Measurements from ENCODE around the gene FAM234B. TPM values are rescaled to one million over a fixed set of nuclear protein-coding genes. Genes with fewer than 3 reads are reported as not detected.

Gene FAM234B
- total RNA-seq, 1 donor = 3.3 TPM

DNA sequence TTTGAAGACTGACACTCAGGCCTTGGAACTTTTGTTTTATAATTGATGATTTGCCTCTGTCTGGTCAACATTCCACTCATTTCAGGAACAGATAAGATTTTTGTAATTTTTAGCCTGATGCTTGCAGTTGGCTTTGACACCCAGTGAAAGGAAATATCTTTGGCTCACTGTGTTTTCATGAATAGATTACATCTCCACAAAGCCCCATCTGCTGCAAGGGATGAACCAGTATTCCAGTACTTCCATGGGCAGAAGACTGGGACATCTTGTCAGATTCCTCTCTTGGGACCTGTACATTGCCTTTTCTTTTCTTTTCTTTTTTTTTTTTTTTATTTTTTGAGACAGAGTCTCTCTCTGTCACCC lies 30.9 kb downstream of the FAM234B start:
- no peak for DNase-seq (ENCODE audit: insufficient read length, low spot score, missing footprints)
- Histone ChIP-seq H3K27ac (ENCODE audit: low read depth, low read length) (no peak overlapping the region), H3K9me3 (ENCODE audit: low read depth, low read length) (no peaks in the 10 kb centered on the region), H3K36me3 (ENCODE audit: insufficient read depth, low read length) (peaks cover 13% of the 10 kb centered on the region), H3K4me3 (ENCODE audit: insufficient read depth, low read length) (no peak overlapping the region), H4K20me1 (ENCODE audit: insufficient read depth, low read length) (no peaks in the 10 kb centered on the region), H3K27me3 (ENCODE audit: insufficient read depth, low read length) (no peaks in the 10 kb centered on the region), H3K4me2 (ENCODE audit: insufficient read depth, low read length) (peak overlapping the region; percentile 9), H3K4me1 (ENCODE audit: insufficient read depth, low read length) (peaks cover 9% of the 10 kb centered on the region), H2AFZ (ENCODE audit: low read length) (no peak overlapping the region), H3K79me2 (ENCODE audit: insufficient read depth, low read length) (no peaks in the 10 kb centered on the region)
- TF ChIP-seq, protein P1, sequence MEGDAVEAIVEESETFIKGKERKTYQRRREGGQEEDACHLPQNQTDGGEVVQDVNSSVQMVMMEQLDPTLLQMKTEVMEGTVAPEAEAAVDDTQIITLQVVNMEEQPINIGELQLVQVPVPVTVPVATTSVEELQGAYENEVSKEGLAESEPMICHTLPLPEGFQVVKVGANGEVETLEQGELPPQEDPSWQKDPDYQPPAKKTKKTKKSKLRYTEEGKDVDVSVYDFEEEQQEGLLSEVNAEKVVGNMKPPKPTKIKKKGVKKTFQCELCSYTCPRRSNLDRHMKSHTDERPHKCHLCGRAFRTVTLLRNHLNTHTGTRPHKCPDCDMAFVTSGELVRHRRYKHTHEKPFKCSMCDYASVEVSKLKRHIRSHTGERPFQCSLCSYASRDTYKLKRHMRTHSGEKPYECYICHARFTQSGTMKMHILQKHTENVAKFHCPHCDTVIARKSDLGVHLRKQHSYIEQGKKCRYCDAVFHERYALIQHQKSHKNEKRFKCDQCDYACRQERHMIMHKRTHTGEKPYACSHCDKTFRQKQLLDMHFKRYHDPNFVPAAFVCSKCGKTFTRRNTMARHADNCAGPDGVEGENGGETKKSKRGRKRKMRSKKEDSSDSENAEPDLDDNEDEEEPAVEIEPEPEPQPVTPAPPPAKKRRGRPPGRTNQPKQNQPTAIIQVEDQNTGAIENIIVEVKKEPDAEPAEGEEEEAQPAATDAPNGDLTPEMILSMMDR (IDR thresholded peaks at IDR 0.05; ENCODE audit: extremely low read depth, low read depth, low read length) = no peak

DNA sequence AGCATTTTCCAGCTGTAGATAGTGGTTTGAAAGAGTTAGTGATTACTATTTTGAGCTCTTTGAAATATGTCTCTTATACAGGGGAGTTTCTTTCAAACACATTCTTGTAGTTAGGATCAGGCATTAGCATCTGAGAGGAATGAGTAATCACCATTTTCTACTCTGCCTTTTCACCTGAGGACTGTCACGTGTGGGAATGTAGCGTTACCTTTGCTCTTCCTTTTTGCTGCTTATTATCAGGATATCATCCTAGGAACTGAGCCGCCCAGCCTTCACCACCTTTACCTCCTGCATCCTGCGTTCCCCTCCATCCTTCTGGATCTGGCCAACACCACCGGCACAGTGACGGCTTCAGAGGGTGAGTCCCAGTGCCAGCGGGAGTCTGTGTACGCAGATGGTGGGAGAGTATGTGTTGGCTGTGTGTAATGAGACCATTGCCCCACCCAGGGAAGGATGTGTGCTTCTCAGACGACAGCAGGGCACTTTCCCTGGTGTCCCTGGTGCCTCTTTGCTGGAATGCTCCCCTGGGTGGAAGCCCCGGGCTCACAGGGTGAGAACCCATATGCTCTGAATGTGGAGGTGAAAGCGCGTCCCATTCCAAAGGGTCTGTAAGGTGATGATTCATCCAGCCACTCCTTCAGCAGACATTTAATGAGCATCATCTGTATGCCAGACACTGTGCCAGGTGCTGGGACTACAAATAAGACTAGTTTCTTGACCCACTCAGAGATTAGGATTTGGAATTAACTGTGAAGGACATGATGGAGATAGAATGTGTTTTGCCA lies 31.8 kb downstream of the FAM234B start:
- H3K4me1 ChIP-seq (ENCODE audit: insufficient read depth, low read length) = peaks cover 9% of the 10 kb centered on the region
- no peak overlapping the region for H3K4me2 ChIP-seq (ENCODE audit: insufficient read depth, low read length)

DNA sequence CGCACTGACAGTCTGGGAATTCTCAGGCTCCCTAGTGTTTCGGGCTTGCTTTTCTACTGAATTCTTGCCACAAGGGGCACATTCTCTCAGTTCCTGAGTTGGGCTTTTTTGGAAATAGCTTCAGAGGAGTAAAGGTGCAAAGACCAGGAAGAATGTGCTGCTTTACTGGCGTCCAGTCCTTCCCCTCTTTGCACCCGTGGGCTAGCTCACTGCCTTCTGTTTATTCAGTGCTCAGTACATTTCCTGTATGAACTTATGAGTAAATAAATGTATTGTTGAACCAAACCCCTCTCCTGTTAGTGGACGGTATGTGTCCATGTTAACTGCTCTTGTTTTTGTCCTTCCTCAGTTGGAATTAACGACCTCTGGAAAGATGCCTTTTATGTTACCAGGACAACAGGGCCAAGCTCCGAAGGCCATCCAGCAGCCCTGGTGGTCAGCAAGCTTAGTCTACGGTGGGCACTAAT lies 35.3 kb downstream of the FAM234B start:
- no peak for DNase-seq (ENCODE audit: insufficient read length, low spot score, missing footprints)

More for the DNA sequence above, 31.8 kb downstream of the FAM234B start:
- Histone ChIP-seq H3K27me3 (ENCODE audit: insufficient read depth, low read length) (no peaks in the 10 kb centered on the region), H3K27ac (ENCODE audit: low read depth, low read length) (no peak overlapping the region), H3K79me2 (ENCODE audit: insufficient read depth, low read length) (no peaks in the 10 kb centered on the region), H3K36me3 (ENCODE audit: insufficient read depth, low read length) (peaks cover 13% of the 10 kb centered on the region), H3K9me3 (ENCODE audit: low read depth, low read length) (no peaks in the 10 kb centered on the region), H3K4me3 (ENCODE audit: insufficient read depth, low read length) (no peak overlapping the region), H4K20me1 (ENCODE audit: insufficient read depth, low read length) (no peaks in the 10 kb centered on the region), H2AFZ (ENCODE audit: low read length) (no peak overlapping the region)
- TF ChIP-seq, protein P1 (IDR thresholded peaks at IDR 0.05; ENCODE audit: extremely low read depth, low read depth, low read length) = no peak
- no peak for DNase-seq (ENCODE audit: insufficient read length, low spot score, missing footprints)

DNA sequence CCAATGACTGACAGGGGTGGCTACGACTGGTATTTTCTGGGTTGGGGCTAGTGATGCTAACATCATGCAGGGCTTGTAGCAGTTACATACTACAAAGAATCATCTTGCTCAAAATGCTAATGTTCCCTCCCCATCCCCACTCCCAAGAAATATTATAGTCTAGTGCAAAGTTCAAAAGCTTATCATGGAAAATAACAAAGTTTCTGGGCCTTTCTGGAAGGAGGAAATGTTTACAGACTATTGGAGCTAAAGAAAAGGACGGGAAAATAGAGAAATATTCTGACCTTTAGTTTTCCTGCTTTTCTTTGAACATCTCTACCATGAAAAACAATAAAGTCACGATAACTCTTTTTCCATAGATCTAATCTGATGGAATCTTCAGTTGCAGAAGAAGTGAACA lies 36.1 kb downstream of the FAM234B start:
- no peak overlapping the region for H3K27ac ChIP-seq (ENCODE audit: low read depth, low read length)
- H3K36me3 ChIP-seq (ENCODE audit: insufficient read depth, low read length) = peaks cover 7% of the 10 kb centered on the region
- H2AFZ ChIP-seq (ENCODE audit: low read length) = no peak overlapping the region
- H3K79me2 ChIP-seq (ENCODE audit: insufficient read depth, low read length) = no peaks in the 10 kb centered on the region
- H3K4me3 ChIP-seq (ENCODE audit: insufficient read depth, low read length) = no peak overlapping the region
- no peak for DNase-seq (ENCODE audit: insufficient read length, low spot score, missing footprints)
- no peaks in the 10 kb centered on the region for H3K9me3 ChIP-seq (ENCODE audit: low read depth, low read length)
- no peaks in the 10 kb centered on the region for H3K27me3 ChIP-seq (ENCODE audit: insufficient read depth, low read length)
- no peaks in the 10 kb centered on the region for H3K4me1 ChIP-seq (ENCODE audit: insufficient read depth, low read length)
- no peak overlapping the region for H3K4me2 ChIP-seq (ENCODE audit: insufficient read depth, low read length)
- H4K20me1 ChIP-seq (ENCODE audit: insufficient read depth, low read length) = no peaks in the 10 kb centered on the region
- TF ChIP-seq, protein P1 (IDR thresholded peaks at IDR 0.05; ENCODE audit: extremely low read depth, low read depth, low read length) = no peak

More for the DNA sequence above, 35.3 kb downstream of the FAM234B start:
- Histone ChIP-seq H4K20me1 (ENCODE audit: insufficient read depth, low read length) (no peaks in the 10 kb centered on the region), H3K27me3 (ENCODE audit: insufficient read depth, low read length) (no peaks in the 10 kb centered on the region), H2AFZ (ENCODE audit: low read length) (no peak overlapping the region), H3K9me3 (ENCODE audit: low read depth, low read length) (no peaks in the 10 kb centered on the region), H3K4me1 (ENCODE audit: insufficient read depth, low read length) (peaks cover 5% of the 10 kb centered on the region), H3K27ac (ENCODE audit: low read depth, low read length) (no peak overlapping the region), H3K4me3 (ENCODE audit: insufficient read depth, low read length) (no peak overlapping the region), H3K79me2 (ENCODE audit: insufficient read depth, low read length) (no peaks in the 10 kb centered on the region), H3K36me3 (ENCODE audit: insufficient read depth, low read length) (peaks cover 7% of the 10 kb centered on the region), H3K4me2 (ENCODE audit: insufficient read depth, low read length) (no peak overlapping the region)
- TF ChIP-seq, protein P1 (IDR thresholded peaks at IDR 0.05; ENCODE audit: extremely low read depth, low read depth, low read length) = no peak
